Activated CD8-positive, alpha-beta T cell treated with anti-CD3 and anti-CD28 coated beads, Interleukin-2, amount 10 ng/mL, durations not matched to agents 7 days and 5 days (primary cell): Measurements from ENCODE around the gene KRTAP17-1. TPM values are rescaled to one million over a fixed set of nuclear protein-coding genes. Genes with fewer than 3 reads are reported as not detected.

Experiments
- total RNA-seq, 2 experiments: library from RNA; stranded (reverse); gene quantifications; one replicate each; pipeline ENCODE4 v1.2.3, GENCODE V29; 2021

KRTAP17-1 gene
- total RNA-seq, 2 experiments from 2014 or later = not detected

Other genes with a start within 250 kb of the KRTAP17-1 start
- gene KRTAP2-4, start 249.8 kb downstream of the KRTAP17-1 start, total RNA-seq = not detected
- not detected for gene KRTAP4-7, start 231.6 kb downstream of the KRTAP17-1 start, total RNA-seq
- not detected for gene KRTAP4-8, start 217.6 kb downstream of the KRTAP17-1 start, total RNA-seq
- not detected for gene KRTAP4-16, start 213.5 kb downstream of the KRTAP17-1 start, total RNA-seq
- not detected for gene KRTAP4-9, start 210.3 kb downstream of the KRTAP17-1 start, total RNA-seq
- not detected for gene KRTAP4-11, start 197.3 kb downstream of the KRTAP17-1 start, total RNA-seq
- gene KRTAP4-12, start 191.5 kb downstream of the KRTAP17-1 start, total RNA-seq = not detected
- gene KRTAP4-6, start 175.2 kb downstream of the KRTAP17-1 start, total RNA-seq = not detected
- gene KRTAP4-5, start 165.9 kb downstream of the KRTAP17-1 start, total RNA-seq = not detected
- gene KRTAP4-4, start 155.0 kb downstream of the KRTAP17-1 start, total RNA-seq = not detected
- not detected for gene KRTAP4-3, start 147.5 kb downstream of the KRTAP17-1 start, total RNA-seq
- not detected for gene KRTAP4-2, start 137.5 kb downstream of the KRTAP17-1 start, total RNA-seq
- gene KRTAP4-1, start 130.8 kb downstream of the KRTAP17-1 start, total RNA-seq = not detected
- not detected for gene KRTAP9-1, start 125.8 kb downstream of the KRTAP17-1 start, total RNA-seq
- not detected for gene KRTAP9-2, start 89.1 kb downstream of the KRTAP17-1 start, total RNA-seq
- not detected for gene KRTAP9-3, start 83.3 kb downstream of the KRTAP17-1 start, total RNA-seq
- not detected for gene KRTAP9-8, start 77.7 kb downstream of the KRTAP17-1 start, total RNA-seq
- not detected for gene KRTAP9-4, start 66.0 kb downstream of the KRTAP17-1 start, total RNA-seq
- gene KRTAP9-9, start 60.3 kb downstream of the KRTAP17-1 start, total RNA-seq = not detected
- not detected for gene KRTAP9-6, start 50.3 kb downstream of the KRTAP17-1 start, total RNA-seq
- gene KRTAP9-7, start 40.0 kb downstream of the KRTAP17-1 start, total RNA-seq = not detected
- not detected for gene KRTAP29-1, start 12.9 kb downstream of the KRTAP17-1 start, total RNA-seq
- not detected for gene KRTAP16-1, start 6.4 kb downstream of the KRTAP17-1 start, total RNA-seq
- gene KRT33A, start 35.1 kb upstream of the KRTAP17-1 start, total RNA-seq = not detected
- gene KRT33B, start 54.1 kb upstream of the KRTAP17-1 start, total RNA-seq = not detected
- gene KRT34, start 66.6 kb upstream of the KRTAP17-1 start, total RNA-seq = not detected
- gene KRT31, start 81.9 kb upstream of the KRTAP17-1 start, total RNA-seq = not detected
- gene KRT37, start 108.9 kb upstream of the KRTAP17-1 start, total RNA-seq = not detected
- not detected for gene KRT38, start 125.3 kb upstream of the KRTAP17-1 start, total RNA-seq
- gene KRT32, start 151.7 kb upstream of the KRTAP17-1 start, total RNA-seq = not detected
- gene KRT35, start 165.4 kb upstream of the KRTAP17-1 start, total RNA-seq = not detected
- not detected for gene KRT36, start 174.2 kb upstream of the KRTAP17-1 start, total RNA-seq
- gene KRT13, start 189.9 kb upstream of the KRTAP17-1 start, total RNA-seq = not detected
- gene KRT15, start 203.2 kb upstream of the KRTAP17-1 start, total RNA-seq = not detected
- gene KRT19, start 212.6 kb upstream of the KRTAP17-1 start, total RNA-seq = not detected